Mesenchymal stem cell (in vitro differentiated cells and primary cell): ENCODE results near the gene PICALM.
"Not testable (repeated sequence)": the region's sequence is repeated elsewhere in the genome, so short reads cannot be mapped to it uniquely, and the experiment has no call there.

Experiments used
- DNase-seq: peaks from one replicate; pipeline ENCODE4 v3.0.0-alpha.2; 2013
- H2AFZ ChIP-seq: one replicate; pipeline ENCODE4 v1.6.1; 2013; ENCODE audit warnings: low read depth, mild to moderate bottlenecking, control low read depth, inconsistent platforms, low read length, moderate library complexity
- H2AK5ac ChIP-seq: 2 replicates; pipeline ENCODE4 v1.6.1; 2013; ENCODE audit warnings: low read length, moderate library complexity, mild to moderate bottlenecking, inconsistent platforms; ENCODE audit not compliant: severe bottlenecking
- H2BK120ac ChIP-seq: one replicate; pipeline ENCODE4 v1.6.1; 2013; ENCODE audit warnings: low read depth, mild to moderate bottlenecking, inconsistent platforms, low read length, moderate library complexity
- H2BK12ac ChIP-seq, 2 experiments: one replicate each; pipeline ENCODE4 v1.6.1; 2013; ENCODE audit warnings: inconsistent platforms in 2 of 2, low read length in 2 of 2, mild to moderate bottlenecking in 2 of 2, moderate library complexity in 2 of 2, control low read depth in 1 of 2
- H2BK15ac ChIP-seq: one replicate; pipeline ENCODE4 v1.6.1; 2013; ENCODE audit warnings: mild to moderate bottlenecking, low read depth, inconsistent platforms; ENCODE audit not compliant: poor library complexity, severe bottlenecking
- H2BK5ac ChIP-seq: 2 replicates; pipeline ENCODE4 v1.6.1; 2013; ENCODE audit warnings: low read depth, mild to moderate bottlenecking, low read length, control low read depth, inconsistent platforms; ENCODE audit not compliant: poor library complexity, severe bottlenecking
- H3K14ac ChIP-seq, 2 experiments: one replicate each; pipeline ENCODE4 v1.6.1; 2013; ENCODE audit warnings: inconsistent platforms in 2 of 2, low read length in 2 of 2, control low read depth in 1 of 2, mild to moderate bottlenecking in 1 of 2, moderate library complexity in 1 of 2
- H3K18ac ChIP-seq, 2 experiments: one replicate each; pipeline ENCODE4 v1.6.1; 2013; ENCODE audit warnings: inconsistent platforms in 2 of 2, low read length in 2 of 2, control low read depth in 1 of 2, low read depth in 1 of 2, mild to moderate bottlenecking in 1 of 2
- H3K23ac ChIP-seq, 2 experiments: one replicate each; pipeline ENCODE4 v1.6.1; 2013; ENCODE audit warnings: inconsistent platforms in 2 of 2, low read length in 2 of 2, mild to moderate bottlenecking in 2 of 2, moderate library complexity in 2 of 2, control low read depth in 1 of 2
- H3K27ac ChIP-seq: 2 replicates; pipeline ENCODE4 v1.5.1; 2013; ENCODE audit warnings: mild to moderate bottlenecking, moderate library complexity, low read length, control low read depth, inconsistent platforms; ENCODE audit not compliant: poor library complexity, severe bottlenecking
- H3K27me3 ChIP-seq, 2 experiments: 2 replicates each; pipeline versions ENCODE4 v1.6.1 to v1.7.0; 2013; ENCODE audit warnings: low read length in 2 of 2, mild to moderate bottlenecking in 2 of 2, moderate library complexity in 2 of 2, control low read depth in 1 of 2, inconsistent platforms in 1 of 2; ENCODE audit not compliant: control insufficient read depth in 1 of 2, insufficient read depth in 1 of 2
- H3K36me3 ChIP-seq, 2 experiments: 2 replicates each; pipeline versions ENCODE4 v1.6.1 to v1.7.0; 2013; ENCODE audit warnings: low read length in 2 of 2, control low read depth in 1 of 2, inconsistent platforms in 1 of 2, low read depth in 1 of 2, mild to moderate bottlenecking in 1 of 2; ENCODE audit not compliant: insufficient read depth in 2 of 2, control insufficient read depth in 1 of 2
- H3K4ac ChIP-seq, 2 experiments: one replicate each; pipeline ENCODE4 v1.6.1; 2013; ENCODE audit warnings: inconsistent platforms in 2 of 2, low read length in 2 of 2, mild to moderate bottlenecking in 2 of 2, moderate library complexity in 2 of 2, control low read depth in 1 of 2, low read depth in 1 of 2
- H3K4me1 ChIP-seq: 2 replicates; pipeline ENCODE4 v1.6.1; 2013; ENCODE audit warnings: low read depth, low read length, control low read depth; ENCODE audit not compliant: control insufficient read depth, insufficient read depth
- H3K4me2 ChIP-seq: 2 replicates; pipeline ENCODE4 v1.6.1; 2013; ENCODE audit warnings: low read length, mild to moderate bottlenecking, inconsistent platforms; ENCODE audit not compliant: poor library complexity, severe bottlenecking
- H3K4me3 ChIP-seq, 2 experiments: 2 replicates each; pipeline versions ENCODE4 v1.5.1 to v1.7.0; 2013; ENCODE audit warnings: low read length in 2 of 2, mild to moderate bottlenecking in 2 of 2, control low read depth in 1 of 2, low read depth in 1 of 2; ENCODE audit not compliant: insufficient read depth in 1 of 2
- H3K79me1 ChIP-seq: replicated peaks from 2 replicates; pipeline ENCODE4 v1.6.1; 2013; ENCODE audit warnings: mild to moderate bottlenecking, control low read depth, low read length, inconsistent platforms; ENCODE audit not compliant: poor library complexity, severe bottlenecking
- H3K9ac ChIP-seq: 2 replicates; pipeline ENCODE4 v1.7.0; 2013; ENCODE audit warnings: mild to moderate bottlenecking, low read length, moderate library complexity
- H3K9me3 ChIP-seq: 2 replicates; pipeline ENCODE4 v1.7.0; 2013; ENCODE audit warnings: mild to moderate bottlenecking, low read length; ENCODE audit not compliant: control insufficient read depth
- H4K8ac ChIP-seq: one replicate; pipeline ENCODE4 v1.6.1; 2013; ENCODE audit warnings: inconsistent platforms, mild to moderate bottlenecking, low read length, moderate library complexity
- H4K91ac ChIP-seq: one replicate; pipeline ENCODE4 v1.6.1; 2013; ENCODE audit warnings: mild to moderate bottlenecking, low read length, inconsistent platforms
- WGBS: methylation state at CpG from one replicate; pipeline ENCODE4 v1.1.7; 2013; ENCODE audit warnings: mixed read lengths; 5-methylcytosine and 5-hydroxymethylcytosine counted together

Gene PICALM

DNA sequence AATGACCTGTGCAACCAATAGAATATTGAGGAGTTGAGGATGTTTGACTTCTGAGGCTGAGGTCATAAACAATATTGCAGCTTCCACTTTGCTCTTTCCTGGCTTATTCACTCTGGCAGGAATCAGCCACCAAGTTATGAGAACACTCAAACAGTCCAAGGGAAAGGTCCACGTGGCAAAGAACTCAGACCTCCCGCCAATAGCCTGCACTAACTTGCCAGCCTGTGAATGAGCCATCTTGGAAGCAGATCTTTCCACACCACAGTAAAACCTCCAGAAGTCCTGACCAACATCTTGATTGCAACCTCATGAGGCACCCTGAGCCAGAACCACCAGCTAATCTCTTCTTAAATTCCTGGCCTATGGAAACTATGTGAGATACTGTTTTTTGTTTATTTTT is 22.7 kb upstream of the PICALM start:
- H3K4ac ChIP-seq, result no peak overlapping the region
- no peak overlapping the region for H2AK5ac ChIP-seq
- H3K79me1 ChIP-seq, result no peaks in the 10 kb centered on the region
- H3K9me3 ChIP-seq, result peaks cover 4% of the 10 kb centered on the region
- H2BK15ac ChIP-seq, result no peak overlapping the region
- H3K27ac ChIP-seq, result no peak overlapping the region
- H3K27me3 ChIP-seq, result no peaks in the 10 kb centered on the region
- H2AFZ ChIP-seq, result no peak overlapping the region
- H4K91ac ChIP-seq, result no peak overlapping the region
- H3K4me1 ChIP-seq, result no peaks in the 10 kb centered on the region
- no peak overlapping the region for H2BK5ac ChIP-seq
- WGBS, result 50% methylated on average over 2 of the region's 2 CpGs
- H3K14ac ChIP-seq, result no peak overlapping the region
- H3K36me3 ChIP-seq, result no peaks in the 10 kb centered on the region
- H3K18ac ChIP-seq, result peak overlapping the region in 1 of 2 experiments; percentile 57
- H3K23ac ChIP-seq, result no peak overlapping the region
- DNase-seq, result peak; percentile 62
- H2BK12ac ChIP-seq, result no peak overlapping the region
- H2BK120ac ChIP-seq, result no peak overlapping the region
- H4K8ac ChIP-seq, result no peak overlapping the region
- no peak overlapping the region for H3K4me3 ChIP-seq
- no peak overlapping the region for H3K9ac ChIP-seq
- H3K4me2 ChIP-seq, result no peak overlapping the region

- Histone ChIP-seq H2BK5ac (no peak overlapping the region), H3K4me2 (no peak overlapping the region), H3K4me3 (no peak overlapping the region), H2AFZ (no peak overlapping the region), H3K4me1 (no peaks in the 10 kb centered on the region), H3K14ac (no peak overlapping the region), H3K4ac (no peak overlapping the region), H2BK12ac (no peak overlapping the region), H2AK5ac (no peak overlapping the region), H3K9ac (no peak overlapping the region), H3K18ac (no peak overlapping the region), H3K36me3 (no peaks in the 10 kb centered on the region), H3K79me1 (no peaks in the 10 kb centered on the region), H3K9me3 (peaks cover 4% of the 10 kb centered on the region), H4K8ac (no peak overlapping the region), H3K27ac (no peak overlapping the region), H2BK120ac (no peak overlapping the region), H3K27me3 (no peaks in the 10 kb centered on the region), H4K91ac (no peak overlapping the region), H3K23ac (no peak overlapping the region), H2BK15ac (no peak overlapping the region)
- 96% methylated on average over 1 of the region's 1 CpG for WGBS
- DNase-seq, result no peak
These were observed 22.2 kb upstream of the PICALM start for GRCh38 chr11:86091086-86091485.

GRCh38 chr11:86089659-86090058 is 20.8 kb upstream of the PICALM start:
- H3K14ac ChIP-seq, result no peak overlapping the region
- H2BK12ac ChIP-seq, result no peak overlapping the region
- H4K8ac ChIP-seq, result no peak overlapping the region

DNA sequence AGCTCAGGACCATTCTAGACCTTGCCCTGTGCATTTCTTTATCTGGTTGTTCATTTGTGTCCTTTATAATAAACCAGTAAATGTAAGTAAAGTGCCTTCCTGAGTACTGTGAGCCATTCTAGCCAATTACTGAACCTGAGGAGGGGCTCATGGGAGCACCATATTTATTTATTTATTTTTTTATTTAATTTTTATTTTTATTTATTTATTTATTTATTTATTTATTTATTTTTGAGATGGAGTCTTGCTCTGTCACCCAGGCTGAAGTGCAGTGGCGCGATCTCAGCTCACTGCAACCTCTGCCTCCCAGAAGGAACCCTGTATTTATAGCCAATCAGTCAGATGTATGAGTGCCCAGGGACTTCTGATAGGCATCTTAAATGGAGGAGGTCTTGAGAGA is 18.8 kb upstream of the PICALM start:
- not testable (repeated sequence) for H3K23ac ChIP-seq, H3K4me3 ChIP-seq, H3K9ac ChIP-seq, H4K91ac ChIP-seq, H3K4me2 ChIP-seq, H2BK120ac ChIP-seq, H2BK12ac ChIP-seq, H4K8ac ChIP-seq, H2BK15ac ChIP-seq, H2AFZ ChIP-seq, H3K27me3 ChIP-seq, H3K14ac ChIP-seq, H3K18ac ChIP-seq, H2AK5ac ChIP-seq, DNase-seq, H2BK5ac ChIP-seq, H3K27ac ChIP-seq, H3K79me1 ChIP-seq, H3K36me3 ChIP-seq, H3K4me1 ChIP-seq, H3K4ac ChIP-seq, H3K9me3 ChIP-seq
- WGBS, result 86% methylated on average over 2 of the region's 2 CpGs

More at GRCh38 chr11:86089659-86090058, 20.8 kb upstream of the PICALM start:
- no peak overlapping the region for H2BK15ac ChIP-seq
- no peak overlapping the region for H3K27ac ChIP-seq
- H3K9ac ChIP-seq, result no peak overlapping the region
- no peaks in the 10 kb centered on the region for H3K79me1 ChIP-seq
- no peak overlapping the region for H2AFZ ChIP-seq
- no peak overlapping the region for H2BK5ac ChIP-seq
- H3K9me3 ChIP-seq, result peaks cover 4% of the 10 kb centered on the region
- H3K4me1 ChIP-seq, result no peaks in the 10 kb centered on the region
- no peaks in the 10 kb centered on the region for H3K36me3 ChIP-seq
- no peak overlapping the region for H3K18ac ChIP-seq
- no peak overlapping the region for H3K4me3 ChIP-seq
- no peak overlapping the region for H3K4ac ChIP-seq
- H2BK120ac ChIP-seq, result no peak overlapping the region
- H3K27me3 ChIP-seq, result no peaks in the 10 kb centered on the region
- H3K23ac ChIP-seq, result no peak overlapping the region
- H4K91ac ChIP-seq, result no peak overlapping the region
- no peak overlapping the region for H2AK5ac ChIP-seq
- no CpG with 5 or more reads among the region's 1 CpG for WGBS
- H3K4me2 ChIP-seq, result no peak overlapping the region
- DNase-seq, result peak; percentile 64
